GM20431 (cell line): ENCODE measurements around the gene INPP4B.
"Not testable (repeated sequence)": the region's sequence is repeated elsewhere in the genome, so short reads cannot be mapped to it uniquely, and the experiment has no call there.

Experiments
- in situ Hi-C: fragments of 300-500 bp; cut with MseI, MboI; formaldehyde crosslinking; loops from one replicate; pipeline ENCODE4 v1.15.0; 2020; ENCODE audit warnings: low sequenced_read_pairs; ENCODE audit not compliant: unreplicated experiment

The INPP4B gene

DNA sequence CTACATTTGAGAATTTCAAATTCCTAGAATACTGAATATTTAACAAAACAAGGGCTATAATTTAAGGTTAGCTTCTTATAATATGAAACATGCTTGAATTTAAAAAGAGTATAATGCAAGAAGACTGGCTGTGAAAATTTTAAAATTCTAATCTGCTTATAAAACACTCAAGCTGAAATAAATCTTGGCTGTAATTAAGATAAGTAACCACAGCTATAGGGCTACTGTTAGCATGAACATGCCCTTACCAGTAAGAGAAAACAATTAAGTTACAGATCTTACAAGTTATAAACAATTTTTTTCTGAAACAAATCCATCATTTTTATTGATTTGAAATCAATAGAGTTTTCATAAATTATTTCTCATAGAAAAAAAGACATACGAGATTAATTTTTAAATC lies 148.2 kb downstream of the INPP4B start:
- in situ Hi-C loops, result no loop called here

DNA sequence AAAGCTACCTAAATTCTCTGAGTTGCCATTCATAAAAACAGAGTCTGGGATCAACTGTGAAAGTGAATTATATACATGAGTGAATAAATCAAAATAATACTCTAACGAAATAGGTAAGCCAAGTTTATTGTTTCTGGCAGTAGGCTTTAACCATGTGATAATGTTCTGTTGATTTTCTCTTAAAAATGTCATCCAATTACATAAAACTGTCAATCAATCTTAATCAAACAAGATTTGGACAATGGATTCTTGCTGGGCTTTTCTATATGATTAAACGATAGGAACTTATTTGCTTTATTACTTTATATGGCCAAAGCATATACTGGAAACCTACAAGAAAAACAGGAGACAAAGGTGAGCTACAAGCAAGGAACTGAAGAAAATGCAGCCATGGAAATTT lies 148.8 kb downstream of the INPP4B start:
- in situ Hi-C loops, result no loop called here

GRCh38 chr4:142696334-142697122 lies 149.6 kb downstream of the INPP4B start:
- in situ Hi-C loops, result no loop called here

- in situ Hi-C loops, result no loop called here
These were observed 155.5 kb downstream of the INPP4B start for GRCh38 chr4:142690406-142691163.

- in situ Hi-C loops, result no loop called here
These were observed 158.4 kb downstream of the INPP4B start for GRCh38 chr4:142687547-142688275.

GRCh38 chr4:142686081-142686480 lies 160.0 kb downstream of the INPP4B start:
- in situ Hi-C loops, result no loop called here

DNA sequence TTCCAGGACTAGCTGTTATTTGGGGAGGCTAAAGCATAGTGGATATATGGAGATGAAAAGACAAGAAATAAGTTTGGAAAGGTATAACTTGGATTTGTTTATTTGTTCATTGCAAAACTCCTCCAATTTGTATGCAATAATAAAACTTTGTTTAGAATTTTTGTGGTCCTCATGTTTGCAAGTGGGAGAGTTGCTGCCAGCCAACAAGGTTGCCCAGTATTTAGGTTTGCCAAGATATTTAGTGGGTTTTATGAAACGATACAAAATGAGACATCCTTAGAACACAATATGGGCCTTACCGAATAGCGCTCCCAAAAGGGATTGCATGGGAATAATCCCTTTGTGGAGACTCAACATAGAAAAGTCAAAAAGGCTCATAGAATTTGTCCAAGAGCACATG lies 162.1 kb downstream of the INPP4B start:
- in situ Hi-C loops, result no loop called here

GRCh38 chr4:142683503-142683902 lies 162.6 kb downstream of the INPP4B start:
- in situ Hi-C loops, result no loop called here

- in situ Hi-C loops, result no loop called here
These were observed 174.6 kb downstream of the INPP4B start for GRCh38 chr4:142671516-142671915.

- in situ Hi-C loops, result no loop called here
These were observed 182.3 kb downstream of the INPP4B start for GRCh38 chr4:142663828-142664227.

DNA sequence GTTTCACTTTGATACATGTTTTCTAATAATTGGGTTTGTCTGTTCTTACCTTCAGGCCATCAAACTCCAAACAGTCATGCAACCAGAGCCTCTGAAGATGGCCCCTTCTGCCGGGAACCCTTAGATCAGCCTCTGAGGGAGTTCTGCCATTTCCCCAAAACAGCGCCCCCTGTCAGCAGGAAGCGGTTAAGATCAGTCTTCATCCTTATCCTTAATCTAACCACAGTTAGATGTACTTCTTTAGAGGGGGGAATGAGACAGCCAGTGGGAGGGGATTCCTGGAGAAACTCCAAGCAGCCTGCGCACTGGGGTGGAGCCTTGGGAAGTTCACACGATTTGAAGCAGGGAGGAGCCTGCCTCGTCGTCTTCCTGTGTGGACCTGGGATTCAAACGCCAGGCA lies 185.4 kb downstream of the INPP4B start:
- in situ Hi-C loops, result no loop called here

DNA sequence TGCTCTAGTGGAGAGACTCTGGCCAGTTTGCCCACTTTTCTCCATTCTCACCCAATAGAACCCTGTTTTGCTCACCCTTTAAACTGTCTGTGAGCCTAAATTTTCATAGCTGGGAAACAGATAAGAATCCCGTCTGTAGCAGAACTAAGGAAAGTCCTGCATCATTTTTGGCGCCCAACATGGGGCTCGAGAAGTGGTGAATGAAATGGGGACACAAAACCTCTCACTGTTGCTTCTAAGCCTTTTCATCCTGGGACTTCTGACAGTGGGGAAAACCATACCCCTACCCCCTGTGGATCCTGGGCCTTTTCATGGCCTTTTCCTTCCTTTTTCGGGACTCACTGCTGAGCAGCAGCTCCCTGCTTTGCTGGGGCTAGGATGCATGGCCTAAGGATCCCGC lies 189.9 kb downstream of the INPP4B start:
- in situ Hi-C loops, result no loop called here

DNA sequence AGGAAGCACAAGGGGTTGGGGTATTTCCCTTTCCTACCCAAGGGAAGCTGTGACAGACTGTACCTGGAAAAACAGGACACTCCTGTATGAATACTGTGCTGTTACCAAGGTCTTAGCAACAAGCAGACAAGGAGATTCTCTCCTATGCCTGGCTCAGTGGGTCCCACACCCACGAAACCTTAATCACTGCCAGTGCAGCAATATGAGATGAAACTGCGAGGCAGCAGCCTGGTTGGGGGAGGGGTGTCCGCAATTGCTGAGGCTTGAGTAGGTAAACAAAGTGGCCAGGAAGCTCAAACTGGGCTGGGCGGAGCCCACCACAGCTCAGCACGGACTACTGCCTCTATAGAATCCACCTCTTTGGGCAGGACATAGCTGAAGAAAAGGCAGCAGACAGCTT lies 197.7 kb downstream of the INPP4B start:
- in situ Hi-C loops, result no loop called here

DNA sequence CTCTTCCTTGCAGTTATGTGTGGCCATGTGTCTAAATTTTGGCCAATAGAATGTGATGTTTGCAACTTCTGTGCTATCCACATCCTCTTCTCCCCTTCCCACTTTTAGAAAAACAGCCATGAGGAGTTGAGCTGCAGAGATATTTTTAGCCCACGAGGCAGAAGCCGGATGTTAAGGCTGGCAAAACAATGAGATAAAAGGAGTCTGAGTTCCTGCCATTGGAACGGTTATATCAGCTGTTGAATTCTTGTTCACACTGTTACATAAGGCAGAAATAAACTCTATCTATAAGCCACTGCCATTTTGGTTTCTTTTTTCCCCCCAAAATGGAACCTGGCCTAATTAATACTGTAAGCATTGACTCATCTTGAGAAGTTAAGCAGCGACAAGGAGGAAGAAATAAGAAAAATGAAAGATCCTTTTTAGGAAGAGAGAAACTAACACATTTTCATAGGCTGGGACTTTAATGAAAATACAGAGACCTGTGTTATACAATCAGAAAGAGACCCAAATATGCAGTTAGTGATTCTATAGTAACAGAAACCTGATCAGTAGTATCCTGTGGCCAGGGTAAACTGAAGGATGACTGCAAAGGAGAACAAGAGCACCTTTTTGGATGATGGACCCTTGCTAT lies 200.5 kb downstream of the INPP4B start:
- in situ Hi-C loops, result no loop called here

- in situ Hi-C loops, result not testable (repeated sequence)
These were observed 201.5 kb downstream of the INPP4B start for GRCh38 chr4:142644628-142645027.

- in situ Hi-C loops, result no loop called here
These were observed 208.5 kb downstream of the INPP4B start for GRCh38 chr4:142637614-142638013.

GRCh38 chr4:142631836-142632235 lies 214.3 kb downstream of the INPP4B start:
- in situ Hi-C loops, result no loop called here

- in situ Hi-C loops, result no loop called here
These were observed 230.8 kb downstream of the INPP4B start for GRCh38 chr4:142615324-142615665.

GRCh38 chr4:142614621-142615323 lies 231.3 kb downstream of the INPP4B start:
- in situ Hi-C loops, result no loop called here

DNA sequence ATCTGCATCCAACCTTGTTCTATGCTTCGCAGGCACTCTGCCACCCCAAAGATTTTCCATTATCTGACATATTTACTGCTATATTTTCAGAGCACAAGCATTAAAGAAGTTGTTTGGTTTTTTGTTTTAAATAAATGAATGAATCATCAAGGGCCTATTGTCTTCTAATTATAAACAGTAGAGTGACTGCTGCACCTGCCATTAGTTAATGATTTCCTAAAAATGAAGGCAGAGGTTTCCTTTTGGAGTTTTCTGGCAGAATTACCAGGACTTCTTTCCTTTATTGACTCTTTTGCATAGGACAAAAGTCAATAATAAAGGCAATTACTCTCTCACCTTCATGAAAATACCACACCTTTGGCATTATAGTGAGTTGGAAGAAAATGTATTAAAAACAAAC lies 238.1 kb downstream of the INPP4B start:
- in situ Hi-C loops, result no loop called here
